ENCODE measurements around the gene PPIP5K2.
A peak's percentile ranks its signal among the peaks of the same experiment; 100 is the strongest.

Gene PPIP5K2

DNA sequence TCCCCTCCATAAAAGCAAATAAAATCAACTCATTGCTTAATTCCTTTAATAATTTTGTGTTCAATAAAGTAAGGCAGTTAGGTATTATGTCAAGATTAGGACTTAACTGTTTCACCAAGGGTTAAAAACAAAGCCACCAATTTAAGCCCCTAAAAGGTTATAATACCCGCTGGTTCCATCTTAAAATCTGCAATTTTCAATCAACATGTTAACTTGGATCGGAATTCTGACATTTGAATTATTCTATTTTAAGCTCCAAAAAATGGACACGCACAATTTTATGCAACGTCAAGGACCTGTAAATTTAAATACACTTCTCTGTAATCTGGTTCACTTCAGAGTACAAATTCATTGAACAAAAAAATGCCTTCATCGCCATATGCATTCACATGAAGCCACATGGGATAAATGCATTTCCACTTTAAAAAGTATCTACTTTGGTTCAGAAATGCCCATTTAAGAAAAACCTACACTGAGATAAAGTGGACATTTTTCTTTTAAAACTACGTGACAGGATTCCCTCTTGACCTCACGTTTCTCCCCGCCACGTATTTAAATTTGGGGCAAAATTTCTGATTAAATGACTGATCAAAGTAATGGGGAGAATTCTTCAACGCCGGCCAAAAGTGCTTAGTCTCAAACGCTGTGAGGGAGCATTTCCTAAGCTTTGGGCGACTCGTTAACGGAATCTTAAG is 884 bp upstream of the PPIP5K2 start:
- no peak overlapping the region for H2AK5ac ChIP-seq (ENCODE audit: low read depth, low read length)

DNA sequence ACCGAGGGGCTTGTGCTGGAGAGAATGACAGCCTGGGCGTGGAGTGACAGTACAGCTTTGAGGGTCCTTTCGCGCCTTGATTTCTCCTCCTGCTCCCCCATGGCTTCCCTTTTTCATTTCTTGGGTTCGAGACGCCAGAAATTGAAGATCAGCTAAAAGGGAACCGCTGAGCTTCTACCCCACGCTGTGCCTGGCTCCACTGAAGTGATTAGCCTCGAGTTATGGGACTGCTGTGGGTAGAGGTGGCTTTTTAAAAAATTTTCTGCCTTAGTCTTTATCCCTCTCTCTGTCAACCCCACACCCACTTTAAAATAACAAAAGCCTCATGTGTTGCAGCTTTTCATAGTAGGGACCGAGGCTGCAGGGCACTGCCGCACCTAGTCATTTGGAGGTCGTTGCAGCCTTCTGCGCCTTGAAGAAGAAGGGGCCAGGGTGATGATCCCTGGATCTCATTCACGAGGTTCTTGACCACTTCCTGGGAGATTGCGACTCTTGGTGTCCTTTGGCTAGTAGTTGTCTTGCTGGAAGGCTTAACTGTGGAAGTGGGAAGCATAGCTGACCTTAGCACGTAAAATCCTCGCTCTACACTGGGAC is 603 bp downstream of the PPIP5K2 start:
- no CpG with 5 or more reads among the region's 17 CpGs for WGBS, 2 donors (ENCODE audit: extremely low coverage in 2 of 2, insufficient read length in 2 of 2, insufficient replicate concordance in 1 of 2)

More for the DNA sequence above, 884 bp upstream of the PPIP5K2 start:
- Histone ChIP-seq H3K36me3 (replicated peaks in 1 of 2; ENCODE audit: control insufficient read depth in 2 of 2, insufficient read depth in 2 of 2, low read length in 2 of 2) (peaks cover 0 to 11% of the 10 kb centered on the region in 2 donors), H3K9ac (ENCODE audit: low read depth, low read length, poor library complexity) (peak overlapping the region; percentile 74), H3K27ac (replicated peaks; ENCODE audit: low read length) (peak overlapping the region; percentile 90), H3K14ac (ENCODE audit: low read length) (no peak overlapping the region), H3K9me3 (replicated peaks in 1 of 2; ENCODE audit: control insufficient read depth in 2 of 2, insufficient read depth in 1 of 2, low read depth in 1 of 2, low read length in 2 of 2) (no peaks in the 10 kb centered on the region), H4K8ac (ENCODE audit: low read depth, low read length) (no peak overlapping the region), H3K79me1 (ENCODE audit: low read depth, low read length) (peaks cover 3% of the 10 kb centered on the region), H2BK15ac (ENCODE audit: low read length) (no peak overlapping the region), H2BK5ac (ENCODE audit: low read length) (no peak overlapping the region), H3K18ac (ENCODE audit: low read length) (peak overlapping the region; percentile 89), H3K4me1 (ENCODE audit: control insufficient read depth in 2 of 2, insufficient read depth in 1 of 2, low read depth in 1 of 2, low read length in 2 of 2) (peaks cover 0 to 6% of the 10 kb centered on the region in 2 donors), H3K27me3 (ENCODE audit: control insufficient read depth in 3 of 3, insufficient read depth in 3 of 3, low read depth in 1 of 3, low read length in 3 of 3) (no peaks in the 10 kb centered on the region), H2BK120ac (ENCODE audit: low read depth, low read length) (no peak overlapping the region), H3K23ac (ENCODE audit: low read depth, low read length, poor library complexity) (no peak overlapping the region), H4K91ac (ENCODE audit: low read depth, low read length, poor library complexity) (no peak overlapping the region), H3K4me2 (ENCODE audit: insufficient read depth, low read length, poor library complexity, severe bottlenecking) (peak overlapping the region; percentile 43), H2BK12ac (ENCODE audit: low read length) (no peak overlapping the region), H3K4me3 (ENCODE audit: low read length in 2 of 2) (peak overlapping the region; percentile 77 to 85), H3K4ac (ENCODE audit: low read length) (no peak overlapping the region), H2AFZ (ENCODE audit: low read length) (peak overlapping the region; percentile 84)
- DNase-seq (ENCODE audit: low spot score), result peak; percentile 11
- no CpG with 5 or more reads among the region's 15 CpGs for WGBS, 2 donors (ENCODE audit: extremely low coverage in 2 of 2, insufficient read length in 2 of 2, insufficient replicate concordance in 1 of 2)

DNA sequence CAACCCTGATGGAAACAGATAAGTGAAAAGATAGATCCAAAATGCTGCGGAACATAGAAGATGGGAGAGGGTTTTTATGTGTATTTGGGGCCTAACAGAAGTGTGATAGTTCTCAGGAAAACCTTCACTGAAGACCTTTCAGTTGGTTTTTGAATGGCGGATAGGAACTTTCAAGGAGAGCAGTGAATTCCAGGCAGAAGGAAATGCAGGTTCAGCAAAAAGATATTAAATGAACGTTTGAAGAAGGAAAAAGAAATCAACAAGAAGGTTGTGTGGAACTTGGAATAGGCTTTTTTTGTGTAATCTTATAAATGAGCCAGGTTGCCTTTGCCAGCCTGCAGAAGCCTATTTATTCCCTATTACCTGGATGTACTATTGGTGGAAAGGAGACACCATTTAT is 2.1 kb downstream of the PPIP5K2 start:
- H3K9ac ChIP-seq (ENCODE audit: low read depth, low read length, poor library complexity), result no peak overlapping the region
- no peak overlapping the region for H3K4ac ChIP-seq (ENCODE audit: low read length)
- H3K23ac ChIP-seq (ENCODE audit: low read depth, low read length, poor library complexity), result no peak overlapping the region
- H2BK120ac ChIP-seq (ENCODE audit: low read depth, low read length), result no peak overlapping the region
- no peak overlapping the region for H4K8ac ChIP-seq (ENCODE audit: low read depth, low read length)
- DNase-seq (ENCODE audit: low spot score), result no peak
- H4K91ac ChIP-seq (ENCODE audit: low read depth, low read length, poor library complexity), result no peak overlapping the region
- no peak overlapping the region for H2AFZ ChIP-seq (ENCODE audit: low read length)
- H3K36me3 ChIP-seq (replicated peaks in 1 of 2; ENCODE audit: control insufficient read depth in 2 of 2, insufficient read depth in 2 of 2, low read length in 2 of 2), result peaks cover 0 to 16% of the 10 kb centered on the region in 2 donors
- no peak overlapping the region for H3K4me3 ChIP-seq (ENCODE audit: low read length in 2 of 2)
- no peaks in the 10 kb centered on the region for H3K9me3 ChIP-seq (replicated peaks in 1 of 2; ENCODE audit: control insufficient read depth in 2 of 2, insufficient read depth in 1 of 2, low read depth in 1 of 2, low read length in 2 of 2)
- no peak overlapping the region for H2AK5ac ChIP-seq (ENCODE audit: low read depth, low read length)
- H3K79me1 ChIP-seq (ENCODE audit: low read depth, low read length), result peaks cover 3% of the 10 kb centered on the region
- no peak overlapping the region for H2BK5ac ChIP-seq (ENCODE audit: low read length)
- no peak overlapping the region for H3K4me2 ChIP-seq (ENCODE audit: insufficient read depth, low read length, poor library complexity, severe bottlenecking)
- no peak overlapping the region for H2BK15ac ChIP-seq (ENCODE audit: low read length)
- no peak overlapping the region for H3K14ac ChIP-seq (ENCODE audit: low read length)
- no peak overlapping the region for H3K18ac ChIP-seq (ENCODE audit: low read length)
- H3K27me3 ChIP-seq (ENCODE audit: control insufficient read depth in 3 of 3, insufficient read depth in 3 of 3, low read depth in 1 of 3, low read length in 3 of 3), result no peaks in the 10 kb centered on the region
- WGBS, 2 donors (ENCODE audit: extremely low coverage in 2 of 2, insufficient read length in 2 of 2, insufficient replicate concordance in 1 of 2), result 100% methylated on average over 1 of the region's 3 CpGs; no CpG with 5 or more reads in 1 of the 2 donors
- no peak overlapping the region for H2BK12ac ChIP-seq (ENCODE audit: low read length)
- no peak overlapping the region for H3K27ac ChIP-seq (replicated peaks; ENCODE audit: low read length)
- peaks cover 0 to 6% of the 10 kb centered on the region in 2 donors for H3K4me1 ChIP-seq (ENCODE audit: control insufficient read depth in 2 of 2, insufficient read depth in 1 of 2, low read depth in 1 of 2, low read length in 2 of 2)

More for the DNA sequence above, 603 bp downstream of the PPIP5K2 start:
- Histone ChIP-seq H3K18ac (ENCODE audit: low read length) (peak overlapping the region; percentile 86), H3K9me3 (replicated peaks in 1 of 2; ENCODE audit: control insufficient read depth in 2 of 2, insufficient read depth in 1 of 2, low read depth in 1 of 2, low read length in 2 of 2) (no peaks in the 10 kb centered on the region), H3K4ac (ENCODE audit: low read length) (no peak overlapping the region), H4K8ac (ENCODE audit: low read depth, low read length) (no peak overlapping the region), H3K9ac (ENCODE audit: low read depth, low read length, poor library complexity) (peak overlapping the region; percentile 95), H3K27me3 (ENCODE audit: control insufficient read depth in 3 of 3, insufficient read depth in 3 of 3, low read depth in 1 of 3, low read length in 3 of 3) (no peaks in the 10 kb centered on the region), H3K79me1 (ENCODE audit: low read depth, low read length) (peaks cover 3% of the 10 kb centered on the region), H2BK12ac (ENCODE audit: low read length) (no peak overlapping the region), H3K36me3 (replicated peaks in 1 of 2; ENCODE audit: control insufficient read depth in 2 of 2, insufficient read depth in 2 of 2, low read length in 2 of 2) (peaks cover 0 to 16% of the 10 kb centered on the region in 2 donors), H2AFZ (ENCODE audit: low read length) (peak overlapping the region; percentile 88), H2AK5ac (ENCODE audit: low read depth, low read length) (no peak overlapping the region), H2BK5ac (ENCODE audit: low read length) (no peak overlapping the region), H3K4me2 (ENCODE audit: insufficient read depth, low read length, poor library complexity, severe bottlenecking) (peak overlapping the region; percentile 79), H3K27ac (replicated peaks; ENCODE audit: low read length) (peak overlapping the region; percentile 45), H2BK15ac (ENCODE audit: low read length) (no peak overlapping the region), H2BK120ac (ENCODE audit: low read depth, low read length) (no peak overlapping the region), H3K23ac (ENCODE audit: low read depth, low read length, poor library complexity) (peak overlapping the region; percentile 59), H4K91ac (ENCODE audit: low read depth, low read length, poor library complexity) (no peak overlapping the region), H3K4me1 (ENCODE audit: control insufficient read depth in 2 of 2, insufficient read depth in 1 of 2, low read depth in 1 of 2, low read length in 2 of 2) (peaks cover 0 to 6% of the 10 kb centered on the region in 2 donors), H3K4me3 (ENCODE audit: low read length in 2 of 2) (peak overlapping the region; percentile 77 to 93), H3K14ac (ENCODE audit: low read length) (peak overlapping the region; percentile 42)
- DNase-seq (ENCODE audit: low spot score), result no peak

DNA sequence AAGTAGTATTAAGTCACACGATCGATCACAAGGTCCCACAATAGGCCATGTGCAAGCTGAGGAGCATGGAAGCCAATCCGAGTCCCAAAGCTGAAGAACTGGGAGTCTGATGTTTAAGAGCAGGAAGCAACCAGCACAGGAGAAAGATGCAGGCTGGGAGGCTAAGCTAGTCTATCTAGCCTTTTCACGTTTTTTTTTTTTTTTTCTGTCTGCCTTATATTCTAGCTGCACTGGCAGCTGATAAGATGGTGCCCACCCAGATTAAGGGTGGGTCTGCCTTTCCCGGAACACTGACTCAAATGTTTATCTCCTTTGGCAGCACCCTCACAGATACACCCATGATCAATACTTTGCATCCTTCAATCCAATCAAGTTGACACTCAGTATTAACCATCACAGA is 6.5 kb downstream of the PPIP5K2 start:
- no peak for DNase-seq (ENCODE audit: low spot score)
- H4K91ac ChIP-seq (ENCODE audit: low read depth, low read length, poor library complexity), result no peak overlapping the region
- no peak overlapping the region for H2BK5ac ChIP-seq (ENCODE audit: low read length)
- H2AK5ac ChIP-seq (ENCODE audit: low read depth, low read length), result no peak overlapping the region
- H3K14ac ChIP-seq (ENCODE audit: low read length), result no peak overlapping the region
- no peak overlapping the region for H3K27ac ChIP-seq (replicated peaks; ENCODE audit: low read length)
- H4K8ac ChIP-seq (ENCODE audit: low read depth, low read length), result no peak overlapping the region
- no peaks in the 10 kb centered on the region for H3K27me3 ChIP-seq (ENCODE audit: control insufficient read depth in 3 of 3, insufficient read depth in 3 of 3, low read depth in 1 of 3, low read length in 3 of 3)
- no peak overlapping the region for H3K4me2 ChIP-seq (ENCODE audit: insufficient read depth, low read length, poor library complexity, severe bottlenecking)
- H2BK120ac ChIP-seq (ENCODE audit: low read depth, low read length), result no peak overlapping the region
- no peak overlapping the region for H3K4ac ChIP-seq (ENCODE audit: low read length)
- no peaks in the 10 kb centered on the region for H3K9me3 ChIP-seq (replicated peaks in 1 of 2; ENCODE audit: control insufficient read depth in 2 of 2, insufficient read depth in 1 of 2, low read depth in 1 of 2, low read length in 2 of 2)
- no peak overlapping the region for H2BK12ac ChIP-seq (ENCODE audit: low read length)
- peaks cover 0 to 33% of the 10 kb centered on the region in 2 donors for H3K36me3 ChIP-seq (replicated peaks in 1 of 2; ENCODE audit: control insufficient read depth in 2 of 2, insufficient read depth in 2 of 2, low read length in 2 of 2)
- peaks cover 0 to 3% of the 10 kb centered on the region in 2 donors for H3K4me1 ChIP-seq (ENCODE audit: control insufficient read depth in 2 of 2, insufficient read depth in 1 of 2, low read depth in 1 of 2, low read length in 2 of 2)
- peaks cover 2% of the 10 kb centered on the region for H3K79me1 ChIP-seq (ENCODE audit: low read depth, low read length)
- no peak overlapping the region for H3K18ac ChIP-seq (ENCODE audit: low read length)
- H3K4me3 ChIP-seq (ENCODE audit: low read length in 2 of 2), result no peak overlapping the region
- H3K9ac ChIP-seq (ENCODE audit: low read depth, low read length, poor library complexity), result no peak overlapping the region
- H2AFZ ChIP-seq (ENCODE audit: low read length), result no peak overlapping the region
- H2BK15ac ChIP-seq (ENCODE audit: low read length), result no peak overlapping the region
- no CpG with 5 or more reads among the region's 5 CpGs for WGBS, 2 donors (ENCODE audit: extremely low coverage in 2 of 2, insufficient read length in 2 of 2, insufficient replicate concordance in 1 of 2)
- H3K23ac ChIP-seq (ENCODE audit: low read depth, low read length, poor library complexity), result no peak overlapping the region

Data from neuronal stem cell (in vitro differentiated cells).